Endothelial cell of umbilical vein (primary cell): Measurements from ENCODE around the gene ZDHHC18.

Experiments used
- CTCF ChIP-seq, 2 donors: IDR thresholded peaks; 1 replicate in 1 of 2; 2 replicates in 1 of 2; pipeline ENCODE4 v1.5.1; 2011; ENCODE audit warnings: low read length in 2 of 2, mild to moderate bottlenecking in 2 of 2, moderate library complexity in 2 of 2, control low read depth in 1 of 2, inconsistent platforms in 1 of 2, low read depth in 1 of 2; ENCODE audit not compliant: insufficient read depth in 1 of 2; ENCODE audit errors: extremely low read depth in 1 of 2
- EZH2 ChIP-seq: IDR thresholded peaks from 2 replicates; pipeline ENCODE4 v1.6.1; 2012; ENCODE audit warnings: borderline replicate concordance, low read depth, mild to moderate bottlenecking, moderate library complexity, low read length, inconsistent platforms; ENCODE audit not compliant: severe bottlenecking
- GATA2 ChIP-seq: IDR thresholded peaks from 2 replicates; pipeline ENCODE4 v1.7.0; 2011; ENCODE audit warnings: low read depth, mild to moderate bottlenecking, moderate library complexity, mixed read lengths, low read length; ENCODE audit not compliant: insufficient read length, insufficient read depth
- JUN ChIP-seq: IDR thresholded peaks from 2 replicates; pipeline ENCODE4 v1.6.1; 2011; ENCODE audit warnings: borderline replicate concordance, low read depth; ENCODE audit not compliant: insufficient read length, insufficient read depth
- MAX ChIP-seq: IDR thresholded peaks from 2 replicates; pipeline ENCODE4 v1.6.1; 2011; ENCODE audit not compliant: insufficient read depth, insufficient read length
- MYC ChIP-seq: IDR thresholded peaks from one replicate; pipeline ENCODE4 v1.6.1; 2011; ENCODE audit warnings: mild to moderate bottlenecking, low read depth, low read length
- POLR2A ChIP-seq: IDR thresholded peaks from 2 replicates; pipeline ENCODE4 v1.6.1; 2012; ENCODE audit warnings: low read depth, mild to moderate bottlenecking, control low read depth, low read length
- POLR2AphosphoS5 ChIP-seq: IDR thresholded peaks from 2 replicates; pipeline ENCODE4 v1.6.1; 2012; ENCODE audit warnings: low read depth, mild to moderate bottlenecking, control low read depth, low read length, moderate library complexity; ENCODE audit not compliant: insufficient read depth

- TF ChIP-seq CTCF (IDR thresholded peaks at IDR 0.05; ENCODE audit: extremely low read depth in 1 of 2, insufficient read depth in 1 of 2, low read depth in 1 of 2, low read length in 2 of 2) (no peak), JUN (no peak), POLR2A (no peak), MAX (no peak), POLR2AphosphoS5 (no peak), EZH2 (no peak), GATA2 (no peak), MYC (no peak)
Observed at GRCh38 chr1:26827106-26827604, 667 bp downstream of the ZDHHC18 start.
